OCI-LY3 (cell line): ENCODE data around the gene PRDM12.

ENCODE experiments used
- EZH2phosphoT487 ChIP-seq: fragments of 200-600 bp; shearing (Covaris generic); IDR thresholded peaks from 2 replicates; pipeline ENCODE4 v1.6.1; 2018; ENCODE audit warnings: antibody characterized with exemption, mixed run types, low read depth
- TF ChIP-seq, protein P1 (sequence below): fragments of 200-600, 300-600 bp; sonication (generic); IDR thresholded peaks from 2 replicates; pipeline ENCODE4 v1.5.1; 2014; ENCODE audit warnings: antibody characterized with exemption, low read length, low read depth

DNA sequence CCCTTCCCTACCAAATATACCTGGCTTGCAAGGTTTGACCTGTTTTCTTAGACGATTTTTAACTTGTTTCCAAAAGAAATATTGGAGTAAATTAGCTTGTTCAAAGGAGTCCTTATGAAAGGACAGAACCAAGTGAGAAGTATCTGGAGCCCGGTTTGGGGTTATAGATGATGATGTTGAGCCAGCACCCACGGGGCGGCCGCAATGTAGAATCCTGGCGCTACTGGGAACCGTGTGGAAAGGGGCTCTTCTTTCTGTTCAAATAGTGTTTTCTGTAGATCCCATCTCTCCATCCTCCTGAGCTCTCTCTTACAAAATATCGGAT lies 28.7 kb downstream of the PRDM12 start:
- TF ChIP-seq, protein P1, sequence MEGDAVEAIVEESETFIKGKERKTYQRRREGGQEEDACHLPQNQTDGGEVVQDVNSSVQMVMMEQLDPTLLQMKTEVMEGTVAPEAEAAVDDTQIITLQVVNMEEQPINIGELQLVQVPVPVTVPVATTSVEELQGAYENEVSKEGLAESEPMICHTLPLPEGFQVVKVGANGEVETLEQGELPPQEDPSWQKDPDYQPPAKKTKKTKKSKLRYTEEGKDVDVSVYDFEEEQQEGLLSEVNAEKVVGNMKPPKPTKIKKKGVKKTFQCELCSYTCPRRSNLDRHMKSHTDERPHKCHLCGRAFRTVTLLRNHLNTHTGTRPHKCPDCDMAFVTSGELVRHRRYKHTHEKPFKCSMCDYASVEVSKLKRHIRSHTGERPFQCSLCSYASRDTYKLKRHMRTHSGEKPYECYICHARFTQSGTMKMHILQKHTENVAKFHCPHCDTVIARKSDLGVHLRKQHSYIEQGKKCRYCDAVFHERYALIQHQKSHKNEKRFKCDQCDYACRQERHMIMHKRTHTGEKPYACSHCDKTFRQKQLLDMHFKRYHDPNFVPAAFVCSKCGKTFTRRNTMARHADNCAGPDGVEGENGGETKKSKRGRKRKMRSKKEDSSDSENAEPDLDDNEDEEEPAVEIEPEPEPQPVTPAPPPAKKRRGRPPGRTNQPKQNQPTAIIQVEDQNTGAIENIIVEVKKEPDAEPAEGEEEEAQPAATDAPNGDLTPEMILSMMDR = no peak
- no peak for TF ChIP-seq EZH2phosphoT487
